Activated CD8-positive, alpha-beta memory T cell treated with anti-CD3 and anti-CD28 coated beads, Interleukin-2, amount 10 ng/mL, durations not matched to agents 7 days and 5 days (primary cell): Measurements from ENCODE around the gene WSCD2. TPM values are rescaled to one million over a fixed set of nuclear protein-coding genes. Genes with fewer than 3 reads are reported as not detected.

ENCODE experiments used
- ATAC-seq: fragments of 150-1000 bp; cut with Tn5 transposase; one replicate; pipeline ENCODE4 v1.10.0; 2021; ENCODE audit warnings: moderate library complexity
- CTCF ChIA-PET: fragments of 350-600 bp; sonication (Branson Sonifier 250); formaldehyde crosslinking; loops from one replicate; lab custom pipeline; 2021; ENCODE audit warnings: antibody characterized with exemption; lab: Charles Lee
- DNase-seq: peaks from one replicate; pipeline ENCODE4 v3.0.0-alpha.2; 2020
- H3K27ac Mint-ChIP-seq: one replicate; pipeline ENCODE4 v1.8.0; 2021; ENCODE audit warnings: mild to moderate bottlenecking, mixed read lengths
- H3K27me3 Mint-ChIP-seq: one replicate; pipeline ENCODE4 v1.8.0; 2021; ENCODE audit warnings: mixed read lengths
- H3K36me3 Mint-ChIP-seq: one replicate; pipeline ENCODE4 v1.8.0; 2021; ENCODE audit warnings: mild to moderate bottlenecking, mixed read lengths
- H3K4me1 Mint-ChIP-seq: one replicate; pipeline ENCODE4 v1.8.0; 2021; ENCODE audit warnings: mixed read lengths
- H3K4me3 Mint-ChIP-seq: one replicate; pipeline ENCODE4 v1.8.0; 2021; ENCODE audit warnings: mild to moderate bottlenecking, moderate library complexity, mixed read lengths
- H3K9me3 Mint-ChIP-seq: one replicate; pipeline ENCODE4 v1.8.0; 2022; ENCODE audit warnings: low read depth, mixed read lengths
- total RNA-seq, 2 experiments: library from RNA; stranded (reverse); gene quantifications; one replicate each; pipeline ENCODE4 v1.2.3, GENCODE V29; 2021

The WSCD2 gene
- total RNA-seq, 2 experiments from 2014 or later, result not detected

- Mint-ChIP-seq H3K27ac (peak overlapping the region; percentile 82), H3K27me3 (peaks cover 11% of the 10 kb centered on the region), H3K4me3 (no peak overlapping the region), H3K36me3 (no peaks in the 10 kb centered on the region), H3K9me3 (no peaks in the 10 kb centered on the region), H3K4me1 (peaks cover 47% of the 10 kb centered on the region)
- ATAC-seq, result no peak
- no peak for DNase-seq
- CTCF ChIA-PET, result interaction anchor here (0.7 to 1.9 kb wide), 2 partner anchors 9 to 15 kb away, joined by 3 to 6 read pairs; no protein-coding TSS in a partner anchor
These were observed 169.7 kb downstream of the WSCD2 start for GRCh38 chr12:108298761-108299275.

- peaks cover 49% of the 10 kb centered on the region for H3K4me1 Mint-ChIP-seq
- H3K27me3 Mint-ChIP-seq, result peaks cover 11% of the 10 kb centered on the region
- no peak overlapping the region for H3K4me3 Mint-ChIP-seq
- DNase-seq (no peak), ATAC-seq (no peak)
- no peak overlapping the region for H3K27ac Mint-ChIP-seq
- CTCF ChIA-PET, result no interaction called here
- no peaks in the 10 kb centered on the region for H3K36me3 Mint-ChIP-seq
- H3K9me3 Mint-ChIP-seq, result no peaks in the 10 kb centered on the region
These were observed 170.4 kb downstream of the WSCD2 start for GRCh38 chr12:108299516-108299915.

Other genes with a start within 250 kb of the WSCD2 start
- not detected for gene CMKLR1, start 210.0 kb downstream of the WSCD2 start, total RNA-seq